ENCODE measurements around the gene CACNG6. TPM values are rescaled to one million over a fixed set of nuclear protein-coding genes. Genes with fewer than 3 reads are reported as not detected.

Gene CACNG6
- total and polyA plus RNA-seq, 10 of the 15 experiments (the other 5 are each of a cell fraction or from before 2014, with no cell fraction given) = 0.07 TPM; not detected in 9

DNA sequence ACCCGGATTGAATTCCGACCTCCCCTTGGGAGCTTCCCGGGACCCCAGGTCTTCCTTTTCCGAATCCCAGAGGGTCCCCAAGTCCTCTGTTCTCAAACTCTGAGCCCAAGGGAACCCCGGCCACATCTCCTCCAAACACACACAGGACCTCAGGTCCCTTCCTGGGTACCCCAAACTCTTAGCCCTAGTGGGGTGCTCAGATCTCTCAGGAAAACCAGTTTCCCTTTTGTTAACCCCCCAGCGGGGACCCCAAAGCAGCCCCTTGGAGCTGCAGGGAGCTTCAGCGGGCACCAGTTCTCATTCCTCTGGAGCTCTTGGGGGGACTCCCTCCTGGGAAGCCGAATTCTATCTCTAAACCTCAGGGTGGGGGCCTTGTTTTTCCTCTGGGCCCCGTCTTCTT lies 774 bp downstream of the CACNG6 start (continued):
- TF ChIP-seq, protein P1, sequence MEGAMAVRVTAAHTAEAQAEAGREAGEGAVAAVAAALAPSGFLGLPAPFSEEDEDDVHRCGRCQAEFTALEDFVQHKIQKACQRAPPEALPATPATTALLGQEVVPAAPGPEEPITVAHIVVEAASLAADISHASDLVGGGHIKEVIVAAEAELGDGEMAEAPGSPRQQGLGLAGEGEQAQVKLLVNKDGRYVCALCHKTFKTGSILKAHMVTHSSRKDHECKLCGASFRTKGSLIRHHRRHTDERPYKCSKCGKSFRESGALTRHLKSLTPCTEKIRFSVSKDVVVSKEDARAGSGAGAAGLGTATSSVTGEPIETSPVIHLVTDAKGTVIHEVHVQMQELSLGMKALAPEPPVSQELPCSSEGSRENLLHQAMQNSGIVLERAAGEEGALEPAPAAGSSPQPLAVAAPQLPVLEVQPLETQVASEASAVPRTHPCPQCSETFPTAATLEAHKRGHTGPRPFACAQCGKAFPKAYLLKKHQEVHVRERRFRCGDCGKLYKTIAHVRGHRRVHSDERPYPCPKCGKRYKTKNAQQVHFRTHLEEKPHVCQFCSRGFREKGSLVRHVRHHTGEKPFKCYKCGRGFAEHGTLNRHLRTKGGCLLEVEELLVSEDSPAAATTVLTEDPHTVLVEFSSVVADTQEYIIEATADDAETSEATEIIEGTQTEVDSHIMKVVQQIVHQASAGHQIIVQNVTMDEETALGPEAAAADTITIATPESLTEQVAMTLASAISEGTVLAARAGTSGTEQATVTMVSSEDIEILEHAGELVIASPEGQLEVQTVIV (IDR thresholded peaks at IDR 0.05; ENCODE audit: borderline replicate concordance, partially characterized antibody) = no peak

DNA sequence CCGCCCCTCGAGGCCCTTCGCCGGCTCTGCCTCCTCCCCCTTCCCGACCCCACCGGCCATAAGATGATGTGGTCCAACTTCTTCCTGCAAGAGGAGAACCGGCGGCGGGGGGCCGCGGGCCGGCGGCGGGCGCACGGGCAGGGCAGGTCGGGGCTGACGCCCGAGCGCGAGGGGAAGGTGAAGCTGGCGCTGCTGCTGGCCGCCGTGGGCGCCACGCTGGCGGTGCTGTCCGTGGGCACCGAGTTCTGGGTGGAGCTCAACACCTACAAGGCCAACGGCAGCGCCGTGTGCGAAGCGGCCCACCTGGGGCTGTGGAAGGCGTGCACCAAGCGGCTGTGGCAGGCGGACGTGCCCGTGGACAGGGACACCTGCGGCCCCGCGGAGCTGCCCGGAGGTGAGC lies 1.4 kb downstream of the CACNG6 start:
- FAIRE-seq = no peak
- Histone ChIP-seq H3K9me3 (replicated peaks; ENCODE audit: control insufficient read depth, insufficient read depth, low read length) (no peaks in the 10 kb centered on the region; the same call in 2 of the 3 replicates), H3K79me2 (ENCODE audit: control insufficient read depth, insufficient read depth, low read length) (no peaks in the 10 kb centered on the region), H3K4me1 (ENCODE audit: control insufficient read depth, insufficient read depth, low read length) (no peaks in the 10 kb centered on the region), H3K9ac (ENCODE audit: control insufficient read depth, insufficient read depth, low read length) (no peak overlapping the region), H3K4me3 (no peak overlapping the region), H3K36me3 (ENCODE audit: control insufficient read depth in 2 of 2, insufficient read depth in 2 of 2, low read length in 1 of 2) (no peaks in the 10 kb centered on the region), H2AFZ (ENCODE audit: control insufficient read depth, low read depth, low read length) (no peak overlapping the region), H3K27me3 (replicated peaks in 1 of 2; ENCODE audit: control insufficient read depth in 2 of 2, insufficient read depth in 2 of 2, low read length in 1 of 2) (no peaks in the 10 kb centered on the region), H3K27ac (ENCODE audit: control insufficient read depth, insufficient read depth) (no peak overlapping the region), H4K20me1 (ENCODE audit: control insufficient read depth, insufficient read depth) (no peaks in the 10 kb centered on the region), H3K4me2 (ENCODE audit: control insufficient read depth, insufficient read depth) (no peak overlapping the region)
- no peak for DNase-seq (ENCODE audit: low read depth, low spot score)
- no peak for ATAC-seq
- RAD21 ChIA-PET (ENCODE audit: unreplicated experiment) = no interaction called here
- intact Hi-C loops (cut with micrococcal nuclease; ENCODE audit: unreplicated experiment) = no loop called here
- in situ Hi-C loops (cut with MboI) = no loop called here
- WGBS (ENCODE audit: insufficient coverage, insufficient replicate concordance, low lambda C conversion rate, missing lambda C conversion rate) = 66% methylated on average over 26 of the region's 43 CpGs
- CTCF ChIA-PET = no interaction called here
- POLR2A ChIA-PET = no interaction called here
- no peak for TF ChIP-seq SRF (IDR thresholded peaks at IDR 0.05; ENCODE audit: low read depth in 2 of 2, low read length in 2 of 2)
- no peak for TF ChIP-seq SUPT20H (IDR thresholded peaks at IDR 0.05; ENCODE audit: borderline replicate concordance, control insufficient read depth, low read depth, low read length)
- BruUV-seq (replicated peaks) = no TSS peak
- SMC1A ChIA-PET (ENCODE audit: uncharacterized antibody, unreplicated experiment) = no interaction called here

DNA sequence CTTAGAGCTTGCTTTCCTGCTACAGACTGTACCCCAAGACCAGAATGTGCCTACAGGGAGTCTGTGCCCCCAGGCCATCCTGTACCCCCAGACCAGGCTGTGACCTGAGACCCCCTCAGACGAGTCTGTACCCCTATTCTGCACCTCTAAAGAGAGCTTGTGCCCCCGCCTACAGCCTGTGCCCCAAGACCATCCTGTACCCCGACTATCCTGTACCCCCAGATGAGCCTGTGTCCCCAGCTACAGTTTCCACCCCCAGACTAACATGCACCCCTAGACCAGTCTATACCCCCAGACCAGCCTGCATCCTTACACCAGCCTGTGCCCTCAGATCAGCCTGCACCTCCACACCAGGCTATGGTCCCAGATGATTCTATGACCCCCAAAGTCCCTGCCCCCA lies 2.0 kb downstream of the CACNG6 start:
- no peak overlapping the region for H3K4me2 ChIP-seq (ENCODE audit: control insufficient read depth, insufficient read depth)
- no peak for FAIRE-seq
- H3K4me1 ChIP-seq (ENCODE audit: control insufficient read depth, insufficient read depth, low read length) = no peaks in the 10 kb centered on the region
- H3K9ac ChIP-seq (ENCODE audit: control insufficient read depth, insufficient read depth, low read length) = no peak overlapping the region
- ChIA-PET SMC1A (ENCODE audit: uncharacterized antibody, unreplicated experiment) (no interaction called here), CTCF (no interaction called here), RAD21 (ENCODE audit: unreplicated experiment) (no interaction called here), POLR2A (no interaction called here)
- no peaks in the 10 kb centered on the region for H3K36me3 ChIP-seq (ENCODE audit: control insufficient read depth in 2 of 2, insufficient read depth in 2 of 2, low read length in 1 of 2)
- H3K4me3 ChIP-seq = no peak overlapping the region
- intact Hi-C loops (cut with micrococcal nuclease; ENCODE audit: unreplicated experiment) (no loop called here), in situ Hi-C loops (cut with MboI) (no loop called here)
- H3K27me3 ChIP-seq (replicated peaks in 1 of 2; ENCODE audit: control insufficient read depth in 2 of 2, insufficient read depth in 2 of 2, low read length in 1 of 2) = no peaks in the 10 kb centered on the region
- no peak for DNase-seq (ENCODE audit: low read depth, low spot score)
- WGBS (ENCODE audit: insufficient coverage, insufficient replicate concordance, low lambda C conversion rate, missing lambda C conversion rate) = 19% methylated on average over 3 of the region's 3 CpGs
- BruUV-seq (replicated peaks) = no TSS peak
- H2AFZ ChIP-seq (ENCODE audit: control insufficient read depth, low read depth, low read length) = no peak overlapping the region
- no peaks in the 10 kb centered on the region; the same call in 2 of the 3 replicates for H3K9me3 ChIP-seq (replicated peaks; ENCODE audit: control insufficient read depth, insufficient read depth, low read length)
- ATAC-seq = no peak
- H3K79me2 ChIP-seq (ENCODE audit: control insufficient read depth, insufficient read depth, low read length) = no peaks in the 10 kb centered on the region
- no peak overlapping the region for H3K27ac ChIP-seq (ENCODE audit: control insufficient read depth, insufficient read depth)
- no peaks in the 10 kb centered on the region for H4K20me1 ChIP-seq (ENCODE audit: control insufficient read depth, insufficient read depth)
- TF ChIP-seq TAF1 (IDR thresholded peaks at IDR 0.05; ENCODE audit: borderline replicate concordance, low read depth, low read length) = no peak
- TF ChIP-seq SREBF2 (IDR thresholded peaks at IDR 0.05; ENCODE audit: low read length) = no peak
- TF ChIP-seq GATAD2B (conservative IDR thresholded peaks at IDR 0.05; ENCODE audit: low read depth) = no peak
- TF ChIP-seq MEF2B (IDR thresholded peaks at IDR 0.05; ENCODE audit: partially characterized antibody, poor library complexity, severe bottlenecking) = no peak
- TF ChIP-seq, protein P2, sequence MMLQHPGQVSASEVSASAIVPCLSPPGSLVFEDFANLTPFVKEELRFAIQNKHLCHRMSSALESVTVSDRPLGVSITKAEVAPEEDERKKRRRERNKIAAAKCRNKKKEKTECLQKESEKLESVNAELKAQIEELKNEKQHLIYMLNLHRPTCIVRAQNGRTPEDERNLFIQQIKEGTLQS (IDR thresholded peaks at IDR 0.05; ENCODE audit: borderline replicate concordance, extremely low read depth, low read depth, low read length) = no peak
- TF ChIP-seq, protein P3, sequence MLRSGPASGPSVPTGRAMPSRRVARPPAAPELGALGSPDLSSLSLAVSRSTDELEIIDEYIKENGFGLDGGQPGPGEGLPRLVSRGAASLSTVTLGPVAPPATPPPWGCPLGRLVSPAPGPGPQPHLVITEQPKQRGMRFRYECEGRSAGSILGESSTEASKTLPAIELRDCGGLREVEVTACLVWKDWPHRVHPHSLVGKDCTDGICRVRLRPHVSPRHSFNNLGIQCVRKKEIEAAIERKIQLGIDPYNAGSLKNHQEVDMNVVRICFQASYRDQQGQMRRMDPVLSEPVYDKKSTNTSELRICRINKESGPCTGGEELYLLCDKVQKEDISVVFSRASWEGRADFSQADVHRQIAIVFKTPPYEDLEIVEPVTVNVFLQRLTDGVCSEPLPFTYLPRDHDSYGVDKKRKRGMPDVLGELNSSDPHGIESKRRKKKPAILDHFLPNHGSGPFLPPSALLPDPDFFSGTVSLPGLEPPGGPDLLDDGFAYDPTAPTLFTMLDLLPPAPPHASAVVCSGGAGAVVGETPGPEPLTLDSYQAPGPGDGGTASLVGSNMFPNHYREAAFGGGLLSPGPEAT (IDR thresholded peaks at IDR 0.05; ENCODE audit: low read depth) = no peak
- no peak for TF ChIP-seq EZH2 (IDR thresholded peaks at IDR 0.05; ENCODE audit: borderline replicate concordance, control insufficient read depth, low read depth, low read length)
- no peak for TF ChIP-seq SRF (IDR thresholded peaks at IDR 0.05; ENCODE audit: low read depth in 2 of 2, low read length in 2 of 2)
